ENCODE measurements around the gene GRIA3. TPM values are rescaled to one million over a fixed set of nuclear protein-coding genes. Genes with fewer than 3 reads are reported as not detected.

The GRIA3 gene
- total RNA-seq: 1 to 10 TPM in 1 of 3 donors, under 1 TPM in 2; 0.51 to 1.2 (median 0.72) TPM
- long read RNA-seq, donor 1, partial matches to known transcripts: 1 of 1 reads
- long read RNA-seq, donor 1, other reads (novel, unspliced or antisense): 0 of 1 reads
- long read RNA-seq, donor 2: 0 reads

GRCh38 chrX:123184219-123184865 is at the start of gene GRIA3:
TSS of gene GRIA3 (plus strand) at chrX:123184278. CDS start at chrX:123184536, 258 bp downstream.
- H3K4me1 ChIP-seq (ENCODE audit: low read depth): no peaks in the 10 kb centered on the region
- intact Hi-C loops (cut with DNase I, micrococcal nuclease): no loop called here
- no peak within 1 kb of the TSS for H3K4me3 ChIP-seq
- DNase-seq (no peak), ATAC-seq (no peak)
- no peak for TF ChIP-seq CTCF (IDR thresholded peaks at IDR 0.05)
- no peaks in the 10 kb centered on the region for H3K9me3 ChIP-seq
- no peaks in the 10 kb centered on the region for H3K36me3 ChIP-seq (ENCODE audit: low read depth)

DNA sequence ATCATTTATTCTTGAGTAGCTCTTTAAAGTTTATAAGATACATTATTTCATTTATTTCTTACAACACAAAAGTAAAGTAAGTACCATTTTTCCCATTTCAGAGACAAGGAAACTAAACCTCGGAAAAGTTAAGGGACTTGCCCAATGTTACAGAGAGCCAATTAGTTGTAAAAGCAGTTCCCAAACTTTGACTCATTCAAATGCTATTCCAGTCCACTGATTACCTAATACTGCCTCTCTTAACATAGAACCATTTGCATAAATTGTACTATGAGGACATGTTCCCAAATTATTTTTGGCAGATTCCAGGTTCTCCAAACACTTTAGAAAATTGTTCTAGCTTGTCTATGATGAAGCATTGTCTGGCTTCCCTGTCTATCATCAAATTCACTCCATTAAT is 45.6 kb upstream of the GRIA3 start:
- Histone ChIP-seq H3K4me3 (no peak overlapping the region), H3K4me1 (ENCODE audit: low read depth) (no peaks in the 10 kb centered on the region), H3K36me3 (ENCODE audit: low read depth) (no peaks in the 10 kb centered on the region), H3K9me3 (no peaks in the 10 kb centered on the region)
- no peak for DNase-seq
- no peak for TF ChIP-seq CTCF (IDR thresholded peaks at IDR 0.05)
- ATAC-seq: no peak
- intact Hi-C loops (cut with DNase I, micrococcal nuclease): no loop called here

GRCh38 chrX:123140454-123140853 is 43.6 kb upstream of the GRIA3 start:
- no peak for ATAC-seq
- intact Hi-C loops (cut with DNase I, micrococcal nuclease): no loop called here
- H3K9me3 ChIP-seq: no peaks in the 10 kb centered on the region
- H3K36me3 ChIP-seq (ENCODE audit: low read depth): no peaks in the 10 kb centered on the region
- no peak overlapping the region for H3K4me3 ChIP-seq
- DNase-seq: no peak
- no peaks in the 10 kb centered on the region for H3K4me1 ChIP-seq (ENCODE audit: low read depth)
- no peak for TF ChIP-seq CTCF (IDR thresholded peaks at IDR 0.05)

DNA sequence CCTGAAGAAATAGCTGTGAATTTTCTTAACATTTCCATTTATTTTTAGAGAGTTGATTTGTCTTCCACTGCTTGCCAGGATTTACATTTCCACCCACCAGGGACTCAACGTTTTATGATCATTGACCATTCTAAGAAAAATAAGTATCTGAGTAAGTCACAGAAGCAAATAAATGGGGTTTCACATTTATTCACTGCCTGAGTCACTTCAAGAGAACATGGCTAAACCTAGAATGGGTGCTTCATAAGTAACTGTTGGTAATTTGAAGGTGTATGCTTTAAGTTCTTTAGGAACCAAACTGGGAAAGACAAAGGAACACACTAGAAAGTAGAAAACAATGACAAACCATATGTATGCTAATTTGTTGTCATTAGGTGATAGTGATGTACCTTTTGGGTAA is 43.2 kb upstream of the GRIA3 start:
- no peak for TF ChIP-seq CTCF (IDR thresholded peaks at IDR 0.05)
- no peak for ATAC-seq

DNA sequence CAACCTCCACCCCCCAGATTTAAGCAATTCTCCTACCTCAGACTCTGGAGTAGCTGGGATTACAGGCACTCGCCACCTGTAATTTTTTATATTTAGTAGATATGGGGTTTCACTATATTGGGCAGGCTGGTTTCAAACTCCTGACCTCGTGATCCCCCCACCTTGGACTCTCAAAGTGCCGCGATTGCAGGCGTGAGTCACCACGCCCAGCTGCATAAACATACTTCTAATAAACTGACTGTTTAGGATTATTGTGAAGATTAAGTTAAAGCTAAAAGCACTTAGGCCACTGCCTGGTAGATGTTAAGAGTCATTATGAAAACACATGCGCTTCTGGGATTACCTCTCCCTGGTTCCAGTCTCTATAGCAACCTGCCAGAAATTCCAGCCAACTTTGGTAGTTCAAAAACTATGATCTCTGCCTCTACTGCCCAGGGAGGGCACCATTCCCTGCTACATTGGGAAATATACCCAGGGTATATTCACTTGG is 30.2 kb upstream of the GRIA3 start:
- TF ChIP-seq CTCF (IDR thresholded peaks at IDR 0.05): no peak
- H3K4me1 ChIP-seq (ENCODE audit: low read depth): no peaks in the 10 kb centered on the region
- ATAC-seq: no peak
- DNase-seq: no peak
- H3K36me3 ChIP-seq (ENCODE audit: low read depth): no peaks in the 10 kb centered on the region
- no peaks in the 10 kb centered on the region for H3K9me3 ChIP-seq
- intact Hi-C loops (cut with DNase I, micrococcal nuclease): no loop called here
- no peak overlapping the region for H3K4me3 ChIP-seq

More for the DNA sequence above, 43.2 kb upstream of the GRIA3 start:
- DNase-seq: no peak
- Histone ChIP-seq H3K4me1 (ENCODE audit: low read depth) (no peaks in the 10 kb centered on the region), H3K36me3 (ENCODE audit: low read depth) (no peaks in the 10 kb centered on the region), H3K4me3 (no peak overlapping the region), H3K9me3 (no peaks in the 10 kb centered on the region)
- intact Hi-C loops (cut with DNase I, micrococcal nuclease): no loop called here
